Ovary (tissue), 3 donors: Measurements from ENCODE around the gene LCNL1.

Source experiments
- EP300 ChIP-seq: sonication (generic); formaldehyde crosslinking; IDR thresholded peaks from one replicate; pipeline ENCODE4 v1.6.1; 2017; ENCODE audit warnings: antibody characterized with exemption
- TF ChIP-seq, protein P1 (sequence below), 3 donors: fragments of 450-650 bp in 2 of 3; fragments of 200-600 bp in 1 of 3; IDR thresholded peaks; one replicate each; pipeline versions ENCODE4 v1.5.1 to v1.8.0; 2016 to 2022; ENCODE audit warnings: antibody characterized with exemption in 3 of 3, mild to moderate bottlenecking in 1 of 3
- donor health status: DM: no; HTN: no; CAD: no.

DNA sequence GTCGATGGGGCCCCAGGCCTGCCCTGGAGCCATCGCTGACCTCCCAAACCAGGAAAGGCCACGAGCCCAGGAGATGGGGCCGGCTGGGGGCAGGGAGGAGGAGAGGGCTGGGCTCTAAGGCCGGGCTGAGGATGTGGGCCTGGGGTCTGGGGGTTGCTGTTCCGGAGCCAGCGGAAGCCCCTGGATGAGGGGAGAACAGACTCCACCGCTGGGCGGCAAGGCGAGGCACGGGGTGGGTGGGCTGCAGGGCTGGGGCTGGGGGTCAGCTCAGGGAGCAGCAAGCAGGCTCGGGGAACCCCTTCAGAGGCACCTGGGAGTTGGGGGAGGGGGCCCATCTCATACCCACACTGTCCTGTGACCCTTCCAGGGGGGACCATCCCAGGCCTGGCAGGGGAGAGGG lies 19.0 kb upstream of the LCNL1 start:
- no peak for TF ChIP-seq EP300
- TF ChIP-seq, protein P1, sequence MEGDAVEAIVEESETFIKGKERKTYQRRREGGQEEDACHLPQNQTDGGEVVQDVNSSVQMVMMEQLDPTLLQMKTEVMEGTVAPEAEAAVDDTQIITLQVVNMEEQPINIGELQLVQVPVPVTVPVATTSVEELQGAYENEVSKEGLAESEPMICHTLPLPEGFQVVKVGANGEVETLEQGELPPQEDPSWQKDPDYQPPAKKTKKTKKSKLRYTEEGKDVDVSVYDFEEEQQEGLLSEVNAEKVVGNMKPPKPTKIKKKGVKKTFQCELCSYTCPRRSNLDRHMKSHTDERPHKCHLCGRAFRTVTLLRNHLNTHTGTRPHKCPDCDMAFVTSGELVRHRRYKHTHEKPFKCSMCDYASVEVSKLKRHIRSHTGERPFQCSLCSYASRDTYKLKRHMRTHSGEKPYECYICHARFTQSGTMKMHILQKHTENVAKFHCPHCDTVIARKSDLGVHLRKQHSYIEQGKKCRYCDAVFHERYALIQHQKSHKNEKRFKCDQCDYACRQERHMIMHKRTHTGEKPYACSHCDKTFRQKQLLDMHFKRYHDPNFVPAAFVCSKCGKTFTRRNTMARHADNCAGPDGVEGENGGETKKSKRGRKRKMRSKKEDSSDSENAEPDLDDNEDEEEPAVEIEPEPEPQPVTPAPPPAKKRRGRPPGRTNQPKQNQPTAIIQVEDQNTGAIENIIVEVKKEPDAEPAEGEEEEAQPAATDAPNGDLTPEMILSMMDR (IDR thresholded peaks at IDR 0.05) = no peak
